Activated B cell treated with CpG ODN at 0.5 μM for 24 hours (primary cell): ENCODE measurements around the gene HSPA14. TPM values are rescaled to one million over a fixed set of nuclear protein-coding genes. Genes with fewer than 3 reads are reported as not detected.

Experiments used
- ATAC-seq: fragments of 200-7000 bp; cut with Tn5 transposase; one replicate; pipeline ENCODE4 v1.10.0; 2021; ENCODE audit warnings: low read depth, mild to moderate bottlenecking, moderate library complexity
- CTCF ChIA-PET: fragments of 350-600 bp; sonication (Branson Sonifier 250); formaldehyde crosslinking; loops from one replicate; lab custom pipeline; 2021; ENCODE audit warnings: antibody characterized with exemption; lab: Charles Lee
- POLR2A ChIA-PET: fragments of 350-600 bp; sonication (Branson Sonifier 250); formaldehyde crosslinking; loops from one replicate; lab custom pipeline; 2021; ENCODE audit warnings: antibody characterized with exemption; lab: Charles Lee
- DNase-seq: peaks from one replicate; pipeline ENCODE4 v3.0.0; 2022
- H3K27ac Mint-ChIP-seq: one replicate; pipeline ENCODE4 v1.8.0; 2020; ENCODE audit warnings: mixed read lengths
- H3K27me3 Mint-ChIP-seq: one replicate; pipeline ENCODE4 v1.8.0; 2021; ENCODE audit warnings: mixed read lengths
- H3K36me3 Mint-ChIP-seq: one replicate; pipeline ENCODE4 v1.8.0; 2021; ENCODE audit warnings: low read depth, mixed read lengths
- H3K4me1 Mint-ChIP-seq: one replicate; pipeline ENCODE4 v1.8.0; 2021; ENCODE audit warnings: mixed read lengths
- H3K4me3 Mint-ChIP-seq: one replicate; pipeline ENCODE4 v1.8.0; 2020; ENCODE audit warnings: mild to moderate bottlenecking, mixed read lengths
- H3K9me3 Mint-ChIP-seq: one replicate; pipeline ENCODE4 v1.8.0; 2020; ENCODE audit warnings: mixed read lengths
- intact Hi-C: fragments of 100-400 bp; cut with micrococcal nuclease; formaldehyde crosslinking; loops from one replicate; pipeline ENCODE4 v1.15.1; 2024
- total RNA-seq: library from RNA; stranded (reverse); gene quantifications from 2 replicates; pipeline ENCODE4 v1.2.3, GENCODE V29; 2022
- TF ChIP-seq, protein P1 (sequence below): fragments of 200-600 bp; IDR thresholded peaks from one replicate; pipeline ENCODE4 v1.8.0; 2022; ENCODE audit warnings: antibody characterized with exemption, mild to moderate bottlenecking

The HSPA14 gene
- total RNA-seq, 1 donor from 2014 or later, result 20.4 TPM

DNA sequence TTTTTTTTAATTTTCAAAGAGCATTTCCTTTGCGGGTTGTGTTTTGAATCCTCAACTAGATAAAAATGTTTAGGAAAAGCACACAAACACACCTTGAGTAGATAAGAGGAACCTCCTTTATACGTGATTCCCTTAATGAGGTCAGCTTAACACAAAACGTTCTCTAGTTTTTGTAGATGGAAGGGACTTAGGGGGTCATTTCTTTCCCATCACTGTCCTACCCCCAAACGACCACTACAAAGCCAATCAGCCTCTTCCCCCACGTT is 41.8 kb downstream of the HSPA14 start:
- no peaks in the 10 kb centered on the region for H3K27me3 Mint-ChIP-seq
- ATAC-seq, result no peak
- ChIA-PET POLR2A (interaction anchor here (0.7 to 3.1 kb wide), 5 partner anchors 9 to 280 kb away, joined by 3 to 13 read pairs (median 4); partner anchors contain the start of genes CDNF, HSPA14 and MSANTD7), CTCF (interaction anchor here (1.6 kb wide), 1 partner anchor 10 kb away, joined by 3 read pairs; no protein-coding TSS in a partner anchor)
- peaks cover 25% of the 10 kb centered on the region for H3K4me1 Mint-ChIP-seq
- intact Hi-C loops, result loop anchor here (2.0 to 10.0 kb wide), 3 partner anchors 47 to 1295 kb away; partner anchors contain the start of genes NMT2 and PRPF18
- no peaks in the 10 kb centered on the region for H3K9me3 Mint-ChIP-seq
- peak overlapping the region; percentile 89 for H3K4me3 Mint-ChIP-seq
- H3K36me3 Mint-ChIP-seq, result peaks cover 4% of the 10 kb centered on the region
- no peak overlapping the region for H3K27ac Mint-ChIP-seq
- TF ChIP-seq, protein P1, sequence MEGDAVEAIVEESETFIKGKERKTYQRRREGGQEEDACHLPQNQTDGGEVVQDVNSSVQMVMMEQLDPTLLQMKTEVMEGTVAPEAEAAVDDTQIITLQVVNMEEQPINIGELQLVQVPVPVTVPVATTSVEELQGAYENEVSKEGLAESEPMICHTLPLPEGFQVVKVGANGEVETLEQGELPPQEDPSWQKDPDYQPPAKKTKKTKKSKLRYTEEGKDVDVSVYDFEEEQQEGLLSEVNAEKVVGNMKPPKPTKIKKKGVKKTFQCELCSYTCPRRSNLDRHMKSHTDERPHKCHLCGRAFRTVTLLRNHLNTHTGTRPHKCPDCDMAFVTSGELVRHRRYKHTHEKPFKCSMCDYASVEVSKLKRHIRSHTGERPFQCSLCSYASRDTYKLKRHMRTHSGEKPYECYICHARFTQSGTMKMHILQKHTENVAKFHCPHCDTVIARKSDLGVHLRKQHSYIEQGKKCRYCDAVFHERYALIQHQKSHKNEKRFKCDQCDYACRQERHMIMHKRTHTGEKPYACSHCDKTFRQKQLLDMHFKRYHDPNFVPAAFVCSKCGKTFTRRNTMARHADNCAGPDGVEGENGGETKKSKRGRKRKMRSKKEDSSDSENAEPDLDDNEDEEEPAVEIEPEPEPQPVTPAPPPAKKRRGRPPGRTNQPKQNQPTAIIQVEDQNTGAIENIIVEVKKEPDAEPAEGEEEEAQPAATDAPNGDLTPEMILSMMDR, result no peak
- no peak for DNase-seq

DNA sequence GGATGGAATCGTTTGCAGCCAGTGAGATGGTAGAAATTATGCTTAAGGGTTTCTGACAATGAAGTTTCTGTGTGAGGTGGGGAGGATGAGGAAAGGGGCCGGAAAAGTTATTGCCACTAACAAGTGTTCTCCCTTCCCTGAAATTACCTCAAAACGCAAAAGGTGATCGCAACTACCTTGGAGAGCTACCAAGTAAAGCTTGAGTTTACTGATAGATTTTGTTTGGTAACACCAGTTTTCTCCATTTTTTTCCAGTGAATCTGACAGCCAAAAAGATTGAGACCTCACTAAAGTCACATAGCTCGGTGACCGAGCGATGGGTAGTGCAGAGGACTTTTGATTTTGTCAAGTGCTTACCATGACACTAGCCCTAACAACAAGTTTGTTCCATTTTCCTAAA is 42.1 kb downstream of the HSPA14 start:
- no peaks in the 10 kb centered on the region for H3K27me3 Mint-ChIP-seq
- ChIA-PET CTCF (interaction anchor here (1.4 to 1.6 kb wide), 2 partner anchors 9 to 381 kb away, joined by 3 to 4 read pairs; no protein-coding TSS in a partner anchor), POLR2A (interaction anchor here (0.7 to 3.1 kb wide), 6 partner anchors 9 to 280 kb away, joined by 3 to 13 read pairs (median 5); partner anchors contain the start of genes CDNF, HSPA14, MEIG1 and MSANTD7)
- no peaks in the 10 kb centered on the region for H3K9me3 Mint-ChIP-seq
- TF ChIP-seq, protein P1, result no peak
- H3K4me1 Mint-ChIP-seq, result peaks cover 25% of the 10 kb centered on the region
- ATAC-seq (no peak), DNase-seq (no peak)
- H3K27ac Mint-ChIP-seq, result no peak overlapping the region
- peak overlapping the region; percentile 89 for H3K4me3 Mint-ChIP-seq
- intact Hi-C loops, result no loop called here
- H3K36me3 Mint-ChIP-seq, result peaks cover 4% of the 10 kb centered on the region

DNA sequence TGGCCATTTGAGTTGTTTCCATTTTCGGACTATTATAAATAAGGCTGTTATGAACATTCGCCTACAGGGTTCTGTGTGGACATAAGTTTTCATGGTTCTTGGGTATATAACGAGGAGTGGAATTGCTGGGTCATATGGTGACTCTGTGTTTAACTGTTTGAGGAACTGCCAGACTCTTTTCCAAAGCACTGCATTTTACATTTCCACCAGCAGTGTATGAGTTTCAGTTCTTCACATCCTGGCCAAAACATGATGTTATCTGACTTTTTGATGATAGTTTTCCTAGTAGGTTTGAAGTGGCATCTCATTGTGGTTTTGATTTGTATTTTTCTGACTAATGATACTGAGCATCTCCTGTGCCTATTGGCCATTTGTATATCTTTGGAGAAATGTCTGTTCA is 46.0 kb downstream of the HSPA14 start:
- ChIA-PET CTCF (no interaction called here), POLR2A (interaction anchor here (0.6 to 0.7 kb wide), 3 partner anchors 46 to 362 kb away, joined by 3 to 12 read pairs (median 5); partner anchors contain the start of genes CDNF, HSPA14 and MSANTD7)
- TF ChIP-seq, protein P1, result no peak
- Mint-ChIP-seq H3K9me3 (no peaks in the 10 kb centered on the region), H3K4me3 (no peak overlapping the region), H3K27me3 (no peaks in the 10 kb centered on the region), H3K4me1 (peaks cover 10% of the 10 kb centered on the region), H3K36me3 (no peaks in the 10 kb centered on the region), H3K27ac (no peak overlapping the region)
- DNase-seq (no peak), ATAC-seq (no peak)
- intact Hi-C loops, result no loop called here

DNA sequence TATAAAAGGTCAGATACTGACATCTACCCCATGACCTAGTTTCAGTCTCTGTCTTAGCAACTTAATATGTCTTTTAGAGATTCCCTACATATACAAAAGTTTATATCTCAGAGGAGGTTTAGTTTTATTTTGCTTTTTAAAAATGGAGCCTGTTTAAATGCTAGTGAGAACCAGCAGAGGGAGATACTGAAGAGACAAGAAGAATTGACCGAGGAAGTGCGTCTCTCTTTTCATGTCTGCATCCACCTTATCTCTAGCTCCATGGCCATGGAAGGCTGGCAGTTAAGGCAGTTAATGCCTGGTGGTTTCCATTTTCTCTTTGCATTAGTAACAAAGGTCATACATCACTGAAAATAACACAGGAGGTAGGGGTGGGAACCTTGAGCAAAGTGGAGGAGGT is 51.2 kb downstream of the HSPA14 start:
- DNase-seq, result no peak
- no peak for ATAC-seq
- H3K9me3 Mint-ChIP-seq, result no peaks in the 10 kb centered on the region
- H3K27me3 Mint-ChIP-seq, result no peaks in the 10 kb centered on the region
- no peak overlapping the region for H3K4me3 Mint-ChIP-seq
- intact Hi-C loops, result loop anchor here (2.0 kb wide), 1 partner anchor 83 kb away; no protein-coding TSS in a partner anchor
- no peak overlapping the region for H3K27ac Mint-ChIP-seq
- no peaks in the 10 kb centered on the region for H3K36me3 Mint-ChIP-seq
- CTCF ChIA-PET, result interaction anchor here (0.6 to 1.8 kb wide), 4 partner anchors 9 to 83 kb away, joined by 3 to 7 read pairs (median 4); no protein-coding TSS in a partner anchor
- no peaks in the 10 kb centered on the region for H3K4me1 Mint-ChIP-seq
- TF ChIP-seq, protein P1, result no peak
- POLR2A ChIA-PET, result interaction anchor here (0.9 kb wide), 1 partner anchor 9 kb away, joined by 3 read pairs; no protein-coding TSS in a partner anchor

DNA sequence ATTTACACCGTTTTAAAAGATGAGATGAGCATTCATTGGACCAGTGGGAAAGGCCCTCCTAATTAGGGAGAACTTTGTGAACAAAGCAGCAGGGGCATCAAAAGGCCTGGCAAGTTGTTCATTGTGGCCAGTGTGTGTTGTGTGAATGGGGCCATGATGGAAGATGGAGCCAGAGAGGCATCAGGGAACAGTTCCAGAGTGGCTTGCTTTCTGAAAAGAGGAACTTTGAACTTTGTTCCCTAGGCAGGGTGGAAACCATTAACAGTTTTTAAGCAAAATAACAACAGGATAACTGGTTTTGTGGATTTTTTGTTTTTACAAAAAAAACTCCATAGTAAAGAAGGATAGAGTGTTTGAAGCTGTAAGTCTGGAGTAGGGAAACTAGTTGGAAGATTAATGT is 53.0 kb downstream of the HSPA14 start:
- H3K4me1 Mint-ChIP-seq, result no peaks in the 10 kb centered on the region
- TF ChIP-seq, protein P1, result no peak
- H3K27me3 Mint-ChIP-seq, result no peaks in the 10 kb centered on the region
- no peaks in the 10 kb centered on the region for H3K9me3 Mint-ChIP-seq
- ChIA-PET POLR2A (no interaction called here), CTCF (interaction anchor here (0.6 kb wide), 1 partner anchor 311 kb away, joined by 3 read pairs; no protein-coding TSS in a partner anchor)
- no peaks in the 10 kb centered on the region for H3K36me3 Mint-ChIP-seq
- intact Hi-C loops, result no loop called here
- ATAC-seq (no peak), DNase-seq (no peak)
- H3K4me3 Mint-ChIP-seq, result no peak overlapping the region
- no peak overlapping the region for H3K27ac Mint-ChIP-seq
